ENCODE measurements around the gene XPNPEP1.

The XPNPEP1 gene

GRCh38 chr10:109952526-109952925, 29.2 kb upstream of the XPNPEP1 start:
- no peak for DNase-seq (ENCODE audit: low read depth in 3 of 3, low spot score in 1 of 3)

GRCh38 chr10:109947111-109947920, 24.0 kb upstream of the XPNPEP1 start:
- no peak for DNase-seq (ENCODE audit: low read depth in 3 of 3, low spot score in 1 of 3)

DNA sequence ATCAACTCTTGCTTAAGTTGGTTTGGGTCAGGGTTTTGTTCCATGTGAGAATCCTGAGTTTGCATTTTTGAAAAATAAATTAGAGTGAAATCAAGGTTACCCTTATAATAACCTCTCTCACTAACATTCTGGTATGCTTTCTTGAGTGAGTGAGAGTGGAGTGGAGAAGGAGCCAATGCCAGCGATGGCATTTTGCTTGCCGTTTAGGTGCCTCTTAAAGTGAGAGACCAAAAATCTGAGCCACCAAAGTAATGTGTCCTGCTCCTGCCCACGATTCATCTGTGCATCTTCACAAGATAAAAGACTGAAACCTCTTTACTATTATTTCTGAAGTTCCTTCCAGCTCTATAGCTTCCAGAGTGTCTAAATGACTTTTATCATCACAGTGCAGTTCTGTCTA, 23.4 kb upstream of the XPNPEP1 start:
- DNase-seq (ENCODE audit: low read depth in 3 of 3, low spot score in 1 of 3), result no peak

- DNase-seq (ENCODE audit: low read depth in 3 of 3, low spot score in 1 of 3), result no peak
Measured at GRCh38 chr10:109945473-109946177, 22.3 kb upstream of the XPNPEP1 start.

DNA sequence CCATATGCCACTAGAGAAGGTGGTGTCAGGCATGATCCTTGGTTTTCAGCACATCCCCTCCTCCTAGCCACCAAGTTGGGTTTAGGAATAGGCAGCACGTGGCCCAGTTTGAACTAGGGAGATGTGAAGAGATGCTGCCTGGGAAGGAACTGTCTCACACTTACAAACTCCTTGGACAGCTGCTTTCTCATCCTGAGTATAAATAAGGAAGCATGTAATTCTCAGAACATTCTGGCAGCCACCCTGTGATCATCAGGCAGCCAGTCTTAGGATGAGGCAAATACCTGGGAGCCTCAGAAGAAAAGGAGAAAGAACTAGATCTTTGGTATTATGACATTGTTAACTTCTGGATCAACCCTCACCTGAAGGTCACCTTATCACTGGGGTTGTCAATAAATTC, 21.3 kb upstream of the XPNPEP1 start:
- DNase-seq (ENCODE audit: low read depth in 3 of 3, low spot score in 1 of 3), result no peak

DNA sequence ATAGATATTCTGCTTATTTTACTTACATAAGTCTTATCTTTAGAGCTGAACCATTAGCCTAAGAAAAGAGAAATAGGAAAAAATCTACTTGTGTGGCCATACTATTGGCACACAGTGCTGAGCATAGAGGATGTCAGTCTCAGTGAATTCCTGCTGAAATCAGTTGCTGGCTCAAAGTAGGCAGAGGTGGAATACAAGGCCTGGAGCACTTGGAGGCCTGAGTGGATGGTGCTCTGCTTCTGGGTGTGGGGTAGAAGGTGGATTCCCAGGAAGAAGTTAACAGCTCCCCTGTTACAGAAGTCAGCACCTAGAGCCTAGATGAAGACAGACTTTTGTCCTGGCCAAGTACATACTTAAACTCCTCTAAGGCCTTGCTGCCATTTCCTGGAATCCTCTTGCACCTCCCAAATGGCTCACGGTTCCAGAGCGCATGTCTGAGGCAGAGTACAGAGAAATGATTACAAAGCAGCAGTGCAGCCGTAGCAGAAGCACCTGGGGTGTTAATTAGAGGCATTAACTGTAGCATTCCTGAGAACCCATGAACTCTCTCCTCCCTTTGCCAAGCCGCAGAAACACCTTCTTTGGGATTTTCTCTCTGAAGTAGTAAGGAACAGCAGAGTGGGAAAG, 18.0 kb upstream of the XPNPEP1 start:
- no peak for DNase-seq (ENCODE audit: low read depth in 3 of 3, low spot score in 1 of 3)

DNA sequence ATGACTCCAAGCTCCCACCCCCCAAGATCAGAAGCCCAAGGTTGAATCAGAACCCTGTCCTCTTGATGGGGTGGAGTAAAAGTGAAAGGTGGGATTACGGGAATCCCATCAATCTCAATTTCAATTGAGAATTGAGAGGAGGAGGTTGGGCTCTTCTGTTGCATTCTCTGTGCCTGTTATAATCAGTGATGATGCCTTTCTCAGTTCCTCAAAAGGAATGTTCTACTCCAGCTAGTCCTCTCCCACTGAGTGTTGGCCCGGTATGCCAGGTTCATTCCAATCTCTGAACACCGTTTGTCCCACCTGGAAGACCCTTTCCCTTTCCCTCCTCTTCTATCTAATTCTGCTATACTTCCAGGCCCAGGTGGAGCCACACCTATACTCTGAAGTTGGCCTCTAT, 17.2 kb upstream of the XPNPEP1 start:
- DNase-seq (ENCODE audit: low read depth in 3 of 3, low spot score in 1 of 3), result no peak

DNA sequence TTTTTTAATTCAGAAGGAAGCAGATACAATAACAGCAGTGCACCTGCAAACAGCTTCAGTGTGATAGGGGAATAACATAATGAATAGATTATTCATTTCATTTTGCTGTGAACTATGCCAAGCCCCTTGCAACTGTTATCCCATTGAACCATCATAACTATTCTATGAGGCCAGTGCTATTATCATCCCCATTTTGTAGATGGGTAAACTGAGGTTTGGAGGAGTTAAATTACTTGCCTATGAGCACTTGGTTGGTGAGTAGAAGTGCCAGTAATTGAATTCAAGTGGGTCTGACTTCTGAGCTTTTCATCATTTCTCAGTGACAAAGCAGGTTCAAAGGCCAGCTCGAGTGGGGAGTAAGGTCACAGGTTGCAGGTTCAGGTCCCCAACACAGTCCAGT, 16.8 kb upstream of the XPNPEP1 start:
- DNase-seq (ENCODE audit: low read depth in 3 of 3, low spot score in 1 of 3), result no peak

DNA sequence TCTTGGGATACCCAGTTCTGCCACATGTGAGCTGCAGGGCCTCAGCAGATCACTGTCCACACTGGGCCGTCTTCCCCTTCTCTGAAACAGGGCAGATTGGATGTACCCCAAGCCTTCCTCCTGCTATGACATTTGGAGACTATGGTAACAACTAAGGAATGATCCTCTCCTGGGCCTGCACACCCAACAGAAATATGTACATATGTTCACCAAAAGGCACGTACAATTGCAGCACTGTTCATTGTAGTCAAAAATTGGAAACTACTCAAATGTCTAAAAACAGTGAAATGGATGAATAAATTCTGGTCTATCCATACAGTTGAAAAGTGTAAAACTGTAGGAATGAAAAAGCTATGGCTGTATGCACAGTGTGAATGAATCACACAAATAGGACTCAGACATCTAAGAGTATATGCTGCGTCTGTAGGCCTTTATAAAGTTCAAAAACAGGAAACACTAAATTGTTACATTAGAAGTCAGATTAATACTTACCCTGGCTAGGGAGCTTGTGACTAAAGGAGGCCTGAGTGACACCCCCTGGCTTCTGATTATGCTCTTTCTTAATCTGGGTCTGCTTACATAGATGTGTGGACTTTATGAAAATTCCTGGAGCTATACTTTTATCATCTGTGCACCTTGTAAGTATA, 16.1 kb upstream of the XPNPEP1 start:
- DNase-seq (ENCODE audit: low read depth in 3 of 3, low spot score in 1 of 3), result no peak

- DNase-seq (ENCODE audit: low read depth in 3 of 3, low spot score in 1 of 3), result no peak
Measured at GRCh38 chr10:109937460-109938065, 14.3 kb upstream of the XPNPEP1 start.

DNA sequence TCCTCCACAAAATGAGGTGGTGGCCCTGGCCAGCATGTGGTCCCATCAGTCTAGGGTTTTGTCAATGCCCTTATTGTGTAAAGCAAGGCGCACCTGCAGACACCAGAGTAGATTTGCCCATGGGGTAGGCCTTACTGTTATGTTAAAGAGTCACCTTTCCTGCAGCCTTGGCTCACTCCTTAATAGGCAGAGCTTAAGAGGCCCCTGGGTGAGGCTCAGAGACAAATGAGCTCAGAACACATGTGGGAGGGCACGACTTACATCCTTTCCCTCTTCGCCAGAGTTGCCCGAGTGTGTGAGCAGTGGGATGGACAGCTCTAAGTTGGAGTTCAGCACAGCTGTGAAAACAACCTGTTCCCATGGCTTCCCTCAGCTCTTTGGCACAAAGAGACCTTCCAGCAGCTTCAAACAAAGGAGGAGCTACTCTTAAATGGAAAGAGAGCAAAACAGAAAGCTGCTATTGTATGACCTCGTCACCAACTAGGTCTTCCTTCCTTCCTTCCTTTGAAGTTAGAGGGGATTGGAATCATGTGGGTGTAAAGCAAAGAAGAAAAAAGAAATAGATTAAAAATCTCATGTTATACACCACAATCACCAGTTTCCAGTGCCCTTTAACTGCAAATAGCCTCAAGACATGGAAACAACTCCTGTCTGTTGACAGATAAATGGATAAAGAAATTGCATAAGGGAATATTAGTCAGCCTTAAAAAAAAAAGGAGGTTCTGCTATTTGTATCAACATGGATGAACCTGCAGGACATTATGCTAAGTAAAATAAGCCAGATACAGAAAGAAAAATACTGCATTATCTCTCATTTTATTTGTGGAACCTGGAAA, 11.9 kb upstream of the XPNPEP1 start:
- DNase-seq (ENCODE audit: low read depth in 3 of 3, low spot score in 1 of 3), result no peak

DNA sequence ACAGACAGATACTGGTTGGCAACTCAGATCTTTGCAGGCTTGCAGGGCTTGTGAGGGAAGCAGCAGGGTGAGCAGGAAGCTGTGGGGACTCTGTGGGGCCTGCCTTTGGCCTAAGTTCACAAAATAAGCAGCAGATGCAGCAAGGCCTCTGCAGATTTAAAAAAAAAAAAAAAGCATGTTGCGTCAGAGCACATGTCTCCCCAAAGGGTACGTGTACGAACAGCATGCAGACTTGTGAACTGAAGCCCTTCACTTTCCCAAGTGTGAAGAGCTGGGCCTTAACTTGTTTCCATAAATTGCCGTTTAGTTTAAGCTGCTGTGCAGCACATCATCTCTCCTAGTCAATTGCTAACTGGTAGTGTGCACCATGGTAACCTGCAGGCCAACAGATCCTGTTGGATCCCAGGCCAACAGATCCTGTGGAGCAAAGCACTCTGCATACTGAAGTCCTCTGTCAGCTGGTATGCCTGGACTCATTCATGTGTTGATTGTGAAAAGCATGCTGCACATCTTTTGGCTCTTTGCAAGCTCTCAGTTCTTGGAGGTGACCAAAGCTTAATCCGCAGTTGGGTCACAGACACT, 10.8 kb upstream of the XPNPEP1 start:
- DNase-seq (ENCODE audit: low read depth in 3 of 3, low spot score in 1 of 3), result no peak

GRCh38 chr10:109932968-109933367, 9.7 kb upstream of the XPNPEP1 start:
- DNase-seq (ENCODE audit: low read depth in 3 of 3, low spot score in 1 of 3), result no peak

- DNase-seq (ENCODE audit: low read depth in 3 of 3, low spot score in 1 of 3), result no peak
Measured at GRCh38 chr10:109932391-109932790, 9.1 kb upstream of the XPNPEP1 start.

- no peak for DNase-seq (ENCODE audit: low read depth in 3 of 3, low spot score in 1 of 3)
Measured at GRCh38 chr10:109931163-109931562, 7.9 kb upstream of the XPNPEP1 start.

DNA sequence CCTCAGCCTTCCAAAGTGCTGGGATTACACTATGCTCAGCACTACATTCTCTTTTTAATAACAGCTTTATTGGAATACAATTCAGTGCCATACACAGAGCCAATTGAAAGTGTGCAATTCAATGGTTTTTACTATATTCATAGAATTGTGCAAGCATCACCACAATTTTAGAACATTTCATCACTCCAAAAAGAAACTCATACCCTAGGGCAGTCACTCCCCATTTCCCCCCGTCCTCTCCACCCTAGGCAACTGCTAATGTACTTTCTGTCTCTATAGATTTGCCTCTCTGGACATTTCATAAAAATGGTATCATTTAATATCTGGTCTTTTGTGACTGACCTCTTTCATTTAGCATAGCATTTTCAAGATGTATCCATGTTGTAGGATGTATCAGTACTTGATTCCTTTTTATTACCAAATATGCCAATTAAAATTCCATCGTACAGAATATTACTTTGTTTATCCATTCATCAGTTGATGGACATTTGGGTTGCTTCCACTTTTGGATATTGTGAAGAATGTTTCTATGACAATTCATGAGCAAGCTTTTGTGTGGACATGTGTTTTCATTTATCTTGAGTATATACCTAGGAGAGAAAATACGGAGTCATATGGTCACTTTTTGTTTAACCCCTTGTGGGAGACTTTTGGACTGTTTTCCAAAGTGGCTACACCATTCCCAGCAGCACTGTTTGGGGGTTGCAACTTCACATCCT, 6.3 kb upstream of the XPNPEP1 start:
- no peak for DNase-seq (ENCODE audit: low read depth in 3 of 3, low spot score in 1 of 3)

DNA sequence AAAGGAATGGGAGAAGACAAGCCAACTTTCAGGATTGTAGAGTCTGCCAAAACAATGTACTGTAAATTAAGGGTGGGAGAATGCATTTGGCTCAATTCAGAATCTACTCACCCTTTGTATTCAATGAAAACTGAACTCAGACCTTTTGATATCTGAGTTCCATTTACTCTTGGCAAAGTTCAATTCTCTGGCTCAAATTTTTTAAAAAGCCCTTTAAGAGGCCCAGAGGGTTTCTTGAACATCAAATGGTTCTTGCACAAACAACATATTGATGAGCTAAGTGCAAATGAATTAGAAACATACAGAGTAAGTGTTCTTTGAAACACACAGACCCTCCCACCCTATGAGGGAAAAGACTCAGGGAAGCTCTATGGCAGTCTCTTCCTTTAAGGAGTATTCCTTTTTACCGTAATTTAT, 5.2 kb upstream of the XPNPEP1 start:
- DNase-seq (ENCODE audit: low read depth in 3 of 3, low spot score in 1 of 3), result no peak

- DNase-seq (ENCODE audit: low read depth in 3 of 3, low spot score in 1 of 3), result no peak
Measured at GRCh38 chr10:109926825-109927224, 3.5 kb upstream of the XPNPEP1 start.

GRCh38 chr10:109926061-109926745, 2.9 kb upstream of the XPNPEP1 start:
- DNase-seq (ENCODE audit: low read depth in 3 of 3, low spot score in 1 of 3), result no peak
